Smooth muscle cell (in vitro differentiated cells): ENCODE measurements around the gene SLIT1. TPM values are rescaled to one million over a fixed set of nuclear protein-coding genes. Genes with fewer than 3 reads are reported as not detected.

Experiments used
- DNase-seq: peaks from one replicate; lab custom pipeline; 2025; ENCODE audit not compliant: unreplicated experiment; lab: John Stamatoyannopoulos, UW
- H2AFZ ChIP-seq: fragments of 200-600 bp; sonication (generic); 2 replicates; pipeline ENCODE4 v1.6.0; 2016; ENCODE audit warnings: antibody characterized with exemption, low read depth, mild to moderate bottlenecking
- H3F3A ChIP-seq: fragments of 200-600 bp; sonication (generic); 2 replicates; pipeline ENCODE4 v1.6.0; 2017; ENCODE audit warnings: antibody characterized with exemption, low read depth
- H3K27ac ChIP-seq: fragments of 200-600 bp; sonication (generic); 2 replicates; pipeline ENCODE4 v1.5.1; 2016; ENCODE audit warnings: low read depth, mild to moderate bottlenecking
- H3K27me3 ChIP-seq: fragments of 200-600 bp; sonication (generic); 2 replicates; pipeline ENCODE4 v1.6.1; 2016; ENCODE audit warnings: low read depth, mild to moderate bottlenecking
- H3K36me3 ChIP-seq: fragments of 200-600 bp; sonication (generic); 2 replicates; pipeline ENCODE4 v1.5.1; 2016; ENCODE audit warnings: low read depth
- H3K4me1 ChIP-seq: fragments of 200-600 bp; sonication (generic); 2 replicates; pipeline ENCODE4 v1.5.1; 2016; ENCODE audit warnings: low read depth
- H3K4me2 ChIP-seq: fragments of 200-600 bp; sonication (generic); 2 replicates; pipeline ENCODE4 v1.6.0; 2016; ENCODE audit warnings: mild to moderate bottlenecking
- H3K4me3 ChIP-seq: fragments of 200-600 bp; sonication (generic); 2 replicates; pipeline ENCODE4 v1.5.1; 2016; ENCODE audit warnings: mild to moderate bottlenecking
- H3K79me2 ChIP-seq: fragments of 200-600 bp; sonication (generic); 2 replicates; pipeline ENCODE4 v1.6.0; 2016; ENCODE audit warnings: low read depth, mild to moderate bottlenecking
- H3K9ac ChIP-seq: fragments of 200-600 bp; sonication (generic); 2 replicates; pipeline ENCODE4 v1.6.0; 2016; ENCODE audit warnings: low read depth
- H3K9me3 ChIP-seq: fragments of 200-600 bp; sonication (generic); replicated peaks from 2 replicates; pipeline ENCODE4 v1.5.1; 2016; ENCODE audit warnings: low read depth
- H4K20me1 ChIP-seq: fragments of 200-600 bp; sonication (generic); 2 replicates; pipeline ENCODE4 v1.6.0; 2016; ENCODE audit warnings: low read depth
- WGBS: methylation state at CpG from one replicate; pipeline ENCODE4 v1.1.7; 2016; ENCODE audit warnings: low lambda C conversion rate; 5-methylcytosine and 5-hydroxymethylcytosine counted together
- polyA plus RNA-seq: library from polyadenylated mRNA; unstranded; fragments of >200 nt; fragmentation: Nextera tagmentation; extraction: Ambion mirVana; gene quantifications from 2 replicates; pipeline ENCODE4 v1.2.1, GENCODE V29; 2016
- total RNA-seq: library from RNA; depleted of rRNA; stranded (reverse); fragments of >200 nt; gene quantifications from 2 replicates; pipeline ENCODE4 v1.2.3, GENCODE V29; 2014
- TF ChIP-seq, protein P1 (sequence below): fragments of 200-600 bp; sonication (generic); IDR thresholded peaks from 2 replicates; pipeline ENCODE4 v1.5.1; 2017; ENCODE audit warnings: borderline replicate concordance, mild to moderate bottlenecking, antibody characterized with exemption; ENCODE audit not compliant: insufficient read depth, poor library complexity, severe bottlenecking

Gene SLIT1
- total and polyA plus RNA-seq, 2 experiments from 2014 or later, result 0.15 TPM; not detected in 1

DNA sequence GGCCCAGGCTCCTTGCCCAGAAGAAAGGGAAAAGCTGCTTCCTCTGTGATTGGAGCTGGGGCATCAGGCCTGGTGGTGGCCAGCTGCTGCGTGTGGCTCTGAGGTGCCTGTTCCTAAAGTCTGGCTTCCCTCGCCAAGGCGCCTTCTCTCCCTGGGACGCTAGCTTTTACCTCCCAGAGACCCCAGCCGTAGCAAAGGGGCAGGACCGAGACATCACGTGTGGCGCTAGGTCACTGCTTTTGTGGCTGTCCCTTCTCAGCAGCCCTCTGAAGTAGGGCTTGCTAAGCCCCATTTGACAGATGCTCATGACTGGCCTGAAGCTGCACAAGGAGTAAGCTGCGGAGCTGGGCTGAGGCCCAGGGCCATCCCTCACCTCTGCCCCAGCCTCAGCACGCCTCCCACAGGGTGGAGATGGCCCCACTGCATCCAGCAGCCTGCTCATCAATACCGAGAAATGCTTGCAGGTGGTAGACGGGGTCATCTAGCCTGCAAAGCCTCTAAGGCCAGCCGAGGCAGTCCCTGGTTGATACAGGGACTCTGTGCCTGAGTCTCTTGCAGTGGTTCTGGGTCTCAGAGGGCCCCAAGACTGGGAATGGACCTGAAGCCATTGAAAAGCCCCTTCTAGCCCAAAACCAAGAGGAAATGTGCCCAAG, 182.5 kb downstream of the SLIT1 start:
- no peak for DNase-seq
- no peaks in the 10 kb centered on the region for H4K20me1 ChIP-seq
- no peak overlapping the region for H3K27ac ChIP-seq
- no peak overlapping the region for H3K4me2 ChIP-seq
- no peak overlapping the region for H3K9ac ChIP-seq
- TF ChIP-seq, protein P1, sequence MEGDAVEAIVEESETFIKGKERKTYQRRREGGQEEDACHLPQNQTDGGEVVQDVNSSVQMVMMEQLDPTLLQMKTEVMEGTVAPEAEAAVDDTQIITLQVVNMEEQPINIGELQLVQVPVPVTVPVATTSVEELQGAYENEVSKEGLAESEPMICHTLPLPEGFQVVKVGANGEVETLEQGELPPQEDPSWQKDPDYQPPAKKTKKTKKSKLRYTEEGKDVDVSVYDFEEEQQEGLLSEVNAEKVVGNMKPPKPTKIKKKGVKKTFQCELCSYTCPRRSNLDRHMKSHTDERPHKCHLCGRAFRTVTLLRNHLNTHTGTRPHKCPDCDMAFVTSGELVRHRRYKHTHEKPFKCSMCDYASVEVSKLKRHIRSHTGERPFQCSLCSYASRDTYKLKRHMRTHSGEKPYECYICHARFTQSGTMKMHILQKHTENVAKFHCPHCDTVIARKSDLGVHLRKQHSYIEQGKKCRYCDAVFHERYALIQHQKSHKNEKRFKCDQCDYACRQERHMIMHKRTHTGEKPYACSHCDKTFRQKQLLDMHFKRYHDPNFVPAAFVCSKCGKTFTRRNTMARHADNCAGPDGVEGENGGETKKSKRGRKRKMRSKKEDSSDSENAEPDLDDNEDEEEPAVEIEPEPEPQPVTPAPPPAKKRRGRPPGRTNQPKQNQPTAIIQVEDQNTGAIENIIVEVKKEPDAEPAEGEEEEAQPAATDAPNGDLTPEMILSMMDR, result no peak
- no peaks in the 10 kb centered on the region for H3K4me1 ChIP-seq
- H3F3A ChIP-seq, result no peaks in the 10 kb centered on the region
- H3K9me3 ChIP-seq, result no peaks in the 10 kb centered on the region
- no peak overlapping the region for H2AFZ ChIP-seq
- no peaks in the 10 kb centered on the region for H3K36me3 ChIP-seq
- H3K4me3 ChIP-seq, result no peak overlapping the region
- no peaks in the 10 kb centered on the region for H3K27me3 ChIP-seq
- no peaks in the 10 kb centered on the region for H3K79me2 ChIP-seq
- 91% methylated on average over 13 of the region's 13 CpGs for WGBS

DNA sequence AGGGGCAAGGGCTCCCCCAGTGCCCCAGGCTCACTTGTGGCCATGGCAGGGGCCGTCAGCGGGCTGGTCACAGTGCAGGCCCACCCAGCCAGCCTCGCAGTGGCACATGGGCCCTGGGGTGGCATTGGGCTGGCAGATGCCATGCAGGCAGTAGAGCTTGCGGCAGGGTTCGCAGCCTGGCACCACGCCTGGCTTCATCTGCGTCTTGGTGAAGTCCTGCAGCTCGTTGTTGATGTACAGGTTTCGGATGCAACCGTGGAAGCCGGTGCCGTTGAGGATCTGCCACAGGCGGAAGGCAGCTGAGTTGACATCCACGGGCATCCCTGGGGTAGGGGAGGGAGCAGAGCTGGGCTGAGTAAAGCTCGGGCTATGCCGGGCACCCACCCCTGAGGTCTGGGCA, 183.1 kb downstream of the SLIT1 start:
- TF ChIP-seq, protein P1, result no peak
- Histone ChIP-seq H2AFZ (no peak overlapping the region), H3K4me2 (no peak overlapping the region), H3K79me2 (no peaks in the 10 kb centered on the region), H3K9ac (no peak overlapping the region), H3K36me3 (no peaks in the 10 kb centered on the region), H3K27ac (no peak overlapping the region), H3K4me1 (no peaks in the 10 kb centered on the region), H4K20me1 (no peaks in the 10 kb centered on the region), H3K9me3 (no peaks in the 10 kb centered on the region), H3F3A (no peaks in the 10 kb centered on the region), H3K4me3 (no peak overlapping the region), H3K27me3 (no peaks in the 10 kb centered on the region)
- WGBS, result 97% methylated on average over 16 of the region's 16 CpGs
- no peak for DNase-seq

DNA sequence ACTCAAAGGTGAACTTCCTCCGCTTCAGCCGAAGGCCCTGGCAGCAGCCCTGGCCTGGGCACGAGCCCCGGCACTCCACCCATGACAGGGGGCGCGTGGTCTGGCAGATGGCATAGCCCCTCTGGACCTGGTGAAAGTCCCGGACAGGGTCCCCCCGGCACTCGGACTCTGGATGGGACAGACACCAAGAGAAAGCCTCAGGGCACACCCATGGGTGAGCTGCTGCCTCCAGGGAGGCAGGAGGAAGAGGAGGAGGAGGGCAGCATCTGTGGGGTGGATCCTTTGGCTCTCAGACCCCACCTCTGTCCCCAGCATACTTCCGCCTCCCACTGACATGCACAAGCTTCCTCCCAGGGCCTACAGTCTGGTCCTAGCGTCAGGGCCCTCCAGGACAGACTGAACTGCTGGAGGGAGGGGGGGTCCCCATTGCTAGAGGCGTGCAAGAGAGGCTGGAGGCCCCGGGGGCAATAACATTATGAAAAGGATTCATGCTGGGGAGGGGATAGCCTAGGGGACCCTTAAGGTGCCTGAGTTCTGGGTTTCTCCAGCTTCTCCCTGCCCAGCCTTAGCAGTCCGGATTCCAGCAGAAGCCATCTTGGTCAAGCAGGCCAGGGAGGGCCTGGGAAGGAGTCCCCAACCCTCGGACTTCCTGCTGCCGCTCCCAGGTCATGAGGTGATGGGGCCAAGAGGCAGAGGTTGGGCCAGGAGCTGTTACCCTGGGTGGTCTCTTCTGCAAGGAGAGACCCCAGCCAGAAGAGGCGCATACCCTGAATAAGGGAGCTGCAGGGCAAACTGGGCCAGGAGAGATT, 184.4 kb downstream of the SLIT1 start:
- no peaks in the 10 kb centered on the region for H3F3A ChIP-seq
- 97% methylated on average over 17 of the region's 17 CpGs for WGBS
- no peak overlapping the region for H3K4me3 ChIP-seq
- DNase-seq, result no peak
- H3K36me3 ChIP-seq, result no peaks in the 10 kb centered on the region
- H3K27me3 ChIP-seq, result no peaks in the 10 kb centered on the region
- no peaks in the 10 kb centered on the region for H3K9me3 ChIP-seq
- H3K27ac ChIP-seq, result no peak overlapping the region
- TF ChIP-seq, protein P1, result no peak
- H4K20me1 ChIP-seq, result no peaks in the 10 kb centered on the region
- H3K9ac ChIP-seq, result no peak overlapping the region
- H2AFZ ChIP-seq, result no peak overlapping the region
- H3K4me1 ChIP-seq, result no peaks in the 10 kb centered on the region
- no peak overlapping the region for H3K4me2 ChIP-seq
- H3K79me2 ChIP-seq, result no peaks in the 10 kb centered on the region
